Prostate gland (tissue), 2 donors: ENCODE data around the gene CYP4Z1.

ENCODE experiments used
- CTCF ChIP-seq, 4 experiments: fragments of 200-600 bp in 2 of 4; fragments of 450-650 bp in 2 of 4; sonication (generic) in 2 of 4; IDR thresholded peaks; 1 replicate in 3 of 4; 2 replicates in 1 of 4; pipeline ENCODE4 v1.5.1; 2016 to 2019; ENCODE audit warnings: antibody characterized with exemption in 4 of 4, mild to moderate bottlenecking in 2 of 4, moderate library complexity in 2 of 4
- POLR2A ChIP-seq: fragments of 450-650 bp; IDR thresholded peaks from one replicate; pipeline ENCODE4 v1.6.1; 2016; ENCODE audit warnings: antibody characterized with exemption, mild to moderate bottlenecking
- POLR2AphosphoS5 ChIP-seq: sonication (generic); formaldehyde crosslinking; IDR thresholded peaks from one replicate; pipeline ENCODE4 v1.6.1; 2017; ENCODE audit warnings: antibody characterized with exemption

- TF ChIP-seq CTCF (IDR thresholded peaks at IDR 0.05) (no peak), POLR2A (no peak), POLR2AphosphoS5 (no peak)
These were observed 80.2 kb downstream of the CYP4Z1 start for GRCh38 chr1:47147047-47147785.
